GM12873 (cell line): ENCODE measurements around the gene PCIF1.

Experiments
- TF ChIP-seq, protein P1 (sequence below): IDR thresholded peaks from 2 replicates; pipeline ENCODE4 v1.5.1; 2012; ENCODE audit warnings: low read depth, mild to moderate bottlenecking, moderate library complexity, low read length, control low read depth; ENCODE audit not compliant: insufficient read depth; ENCODE audit errors: missing control alignments

PCIF1 gene

GRCh38 chr20:45892049-45892825, 42.2 kb upstream of the PCIF1 start:
- TF ChIP-seq, protein P1, sequence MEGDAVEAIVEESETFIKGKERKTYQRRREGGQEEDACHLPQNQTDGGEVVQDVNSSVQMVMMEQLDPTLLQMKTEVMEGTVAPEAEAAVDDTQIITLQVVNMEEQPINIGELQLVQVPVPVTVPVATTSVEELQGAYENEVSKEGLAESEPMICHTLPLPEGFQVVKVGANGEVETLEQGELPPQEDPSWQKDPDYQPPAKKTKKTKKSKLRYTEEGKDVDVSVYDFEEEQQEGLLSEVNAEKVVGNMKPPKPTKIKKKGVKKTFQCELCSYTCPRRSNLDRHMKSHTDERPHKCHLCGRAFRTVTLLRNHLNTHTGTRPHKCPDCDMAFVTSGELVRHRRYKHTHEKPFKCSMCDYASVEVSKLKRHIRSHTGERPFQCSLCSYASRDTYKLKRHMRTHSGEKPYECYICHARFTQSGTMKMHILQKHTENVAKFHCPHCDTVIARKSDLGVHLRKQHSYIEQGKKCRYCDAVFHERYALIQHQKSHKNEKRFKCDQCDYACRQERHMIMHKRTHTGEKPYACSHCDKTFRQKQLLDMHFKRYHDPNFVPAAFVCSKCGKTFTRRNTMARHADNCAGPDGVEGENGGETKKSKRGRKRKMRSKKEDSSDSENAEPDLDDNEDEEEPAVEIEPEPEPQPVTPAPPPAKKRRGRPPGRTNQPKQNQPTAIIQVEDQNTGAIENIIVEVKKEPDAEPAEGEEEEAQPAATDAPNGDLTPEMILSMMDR: no peak

GRCh38 chr20:45892828-45893500, 41.5 kb upstream of the PCIF1 start:
- TF ChIP-seq, protein P1: no peak

GRCh38 chr20:45893831-45894230, 40.7 kb upstream of the PCIF1 start:
- TF ChIP-seq, protein P1: no peak

GRCh38 chr20:45894797-45895196, 39.7 kb upstream of the PCIF1 start:
- TF ChIP-seq, protein P1: no peak

GRCh38 chr20:45896641-45897161, 37.8 kb upstream of the PCIF1 start:
- TF ChIP-seq, protein P1: no peak

DNA sequence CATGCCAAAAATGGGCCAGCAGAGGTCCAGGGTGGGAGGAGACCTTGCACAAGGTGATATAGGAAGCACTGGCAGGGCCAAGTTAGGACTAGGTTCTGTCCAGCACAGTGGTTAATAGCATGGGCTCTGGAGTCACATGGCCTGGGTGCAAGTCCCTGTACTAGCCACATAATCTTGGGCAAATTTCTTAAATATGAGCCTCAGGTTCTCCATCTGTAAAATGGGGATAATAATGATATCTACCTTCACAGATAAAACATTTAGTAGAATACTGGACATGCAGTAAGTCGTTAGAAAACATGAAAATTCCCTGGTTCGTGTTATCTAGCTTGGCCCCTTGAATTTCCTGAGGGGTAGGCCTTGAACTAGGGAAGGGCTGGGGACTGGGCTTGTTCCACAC, 37.2 kb upstream of the PCIF1 start:
- TF ChIP-seq, protein P1: no peak

- TF ChIP-seq, protein P1: no peak
These were observed 36.8 kb upstream of the PCIF1 start for GRCh38 chr20:45897692-45898091.
